Caco-2 (cell line): ENCODE measurements around the gene PPP4R3B. TPM values are rescaled to one million over a fixed set of nuclear protein-coding genes. Genes with fewer than 3 reads are reported as not detected.
"Not testable (repeated sequence)": the region's sequence is repeated elsewhere in the genome, so short reads cannot be mapped to it uniquely, and the experiment has no call there.

Experiments
- BruUV-seq: library from RNA; stranded (reverse); fragments of 400-500 nt; replicated peaks from 2 replicates; lab custom pipeline; 2021; lab: Mats Ljungman, UMichigan
- CTCF ChIA-PET: fragments of 300-600 bp; sonication (Branson Sonifier 250); formaldehyde crosslinking; loops from one replicate; lab custom pipeline; 2022; ENCODE audit warnings: antibody characterized with exemption; lab: Charles Lee
- POLR2A ChIA-PET: fragments of 300-600 bp; sonication (Branson Sonifier 250); formaldehyde crosslinking; loops from one replicate; lab custom pipeline; 2022; ENCODE audit warnings: antibody characterized with exemption; lab: Charles Lee
- DNase-seq, 2 experiments: peaks; one replicate each; pipeline versions ENCODE4 v3.0.0 to v3.0.0-alpha.2; 2020 to 2022
- H3K27me3 ChIP-seq: replicated peaks from 2 replicates; pipeline ENCODE4 v1.6.0; 2011; ENCODE audit warnings: low read length; ENCODE audit not compliant: control insufficient read depth, insufficient read depth
- H3K36me3 ChIP-seq: 2 replicates; pipeline ENCODE4 v1.5.1; 2011; ENCODE audit warnings: low read length; ENCODE audit not compliant: control insufficient read depth, insufficient read depth
- H3K4me1 ChIP-seq: fragments of 250-450 bp; sonication (Bioruptor Pico); 2 replicates; pipeline ENCODE4 v1.5.1; 2020; ENCODE audit warnings: mild to moderate bottlenecking
- H3K4me3 ChIP-seq: 2 replicates; pipeline ENCODE4 v1.5.1; 2011; ENCODE audit warnings: low read depth, mild to moderate bottlenecking, control low read depth, low read length
- H3K9me3 ChIP-seq: fragments of 250-450 bp; sonication (Bioruptor Pico); 2 replicates; pipeline ENCODE4 v1.5.1; 2020; ENCODE audit warnings: mild to moderate bottlenecking, moderate library complexity
- H3K27ac Mint-ChIP-seq: one replicate; pipeline ENCODE4 v1.8.0; 2022; ENCODE audit warnings: mixed read lengths; ENCODE audit not compliant: unreplicated experiment
- H3K27me3 Mint-ChIP-seq: one replicate; pipeline ENCODE4 v1.8.0; 2022; ENCODE audit warnings: mixed read lengths; ENCODE audit not compliant: insufficient read depth, unreplicated experiment
- H3K36me3 Mint-ChIP-seq: one replicate; pipeline ENCODE4 v1.8.0; 2022; ENCODE audit warnings: mild to moderate bottlenecking, mixed read lengths; ENCODE audit not compliant: insufficient read depth, unreplicated experiment
- H3K4me1 Mint-ChIP-seq: one replicate; pipeline ENCODE4 v1.8.0; 2022; ENCODE audit warnings: low read depth, mixed read lengths; ENCODE audit not compliant: unreplicated experiment
- H3K4me3 Mint-ChIP-seq: one replicate; pipeline ENCODE4 v1.8.0; 2022; ENCODE audit warnings: mild to moderate bottlenecking, moderate library complexity, mixed read lengths; ENCODE audit not compliant: unreplicated experiment
- H3K9me3 Mint-ChIP-seq: one replicate; pipeline ENCODE4 v1.8.0; 2022; ENCODE audit warnings: mixed read lengths; ENCODE audit not compliant: unreplicated experiment
- intact Hi-C: fragments of 100-400 bp; cut with micrococcal nuclease; formaldehyde crosslinking; loops from one replicate; pipeline ENCODE4 v1.10.0; 2022; ENCODE audit not compliant: unreplicated experiment
- total RNA-seq: library from RNA; stranded (reverse); gene quantifications from 2 replicates; pipeline ENCODE4 v1.2.3, GENCODE V29; 2022
- TF ChIP-seq, protein P1 (sequence below), 2 experiments: fragments of 200-600 bp in 1 of 2; IDR thresholded peaks; 1 replicate in 1 of 2; 2 replicates in 1 of 2; pipeline versions ENCODE4 v1.5.1 to v1.8.0; 2011 to 2022; ENCODE audit warnings: antibody characterized with exemption in 1 of 2, control low read depth in 1 of 2, inconsistent platforms in 1 of 2, low read depth in 1 of 2, low read length in 1 of 2, mild to moderate bottlenecking in 1 of 2, moderate library complexity in 1 of 2; ENCODE audit not compliant: insufficient read depth in 1 of 2, severe bottlenecking in 1 of 2, unreplicated experiment in 1 of 2

Gene PPP4R3B
- total RNA-seq, 1 experiment from 2014 or later = 54.7 TPM

DNA sequence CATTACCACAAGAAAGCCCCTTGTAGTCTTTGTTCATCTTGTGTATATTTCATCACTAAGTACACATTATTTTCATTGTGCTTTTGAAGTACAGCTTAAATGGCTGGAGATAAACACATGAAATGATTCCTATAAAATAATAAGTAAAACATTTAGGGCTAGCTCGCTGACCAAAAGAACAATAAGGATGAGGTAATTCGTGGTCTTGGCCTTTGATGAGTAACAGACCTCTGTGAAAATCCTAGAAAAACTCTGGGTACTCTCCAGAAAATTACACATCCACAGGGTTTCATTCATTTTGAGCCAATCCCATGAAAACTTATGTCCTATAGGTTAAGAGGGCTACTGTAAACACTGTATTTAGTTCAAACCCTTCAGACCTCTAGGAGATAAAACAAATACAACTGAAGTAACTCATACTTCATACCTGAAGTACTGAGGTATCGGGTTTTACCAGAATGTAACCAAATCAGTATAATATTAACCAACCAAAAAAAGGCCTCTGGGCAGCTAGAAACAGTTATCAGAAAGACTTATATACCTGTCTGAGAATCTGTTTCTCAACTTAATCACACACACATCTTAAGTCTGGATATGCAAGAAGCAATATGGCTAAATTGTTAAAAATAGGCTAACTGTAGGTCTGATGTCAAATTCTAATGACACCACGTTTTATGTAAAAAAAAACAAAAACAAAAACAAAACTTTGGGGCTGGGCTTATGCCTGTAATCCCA lies 66.9 kb downstream of the PPP4R3B start:
- H3K27me3 ChIP-seq = no peaks in the 10 kb centered on the region
- no peak overlapping the region for H3K4me3 Mint-ChIP-seq
- peaks cover 51% of the 10 kb centered on the region for H3K36me3 Mint-ChIP-seq
- BruUV-seq = no TSS peak
- no peaks in the 10 kb centered on the region for H3K9me3 ChIP-seq
- intact Hi-C loops = no loop called here
- no peaks in the 10 kb centered on the region for H3K27me3 Mint-ChIP-seq
- no peaks in the 10 kb centered on the region; the same call in 1 of the 2 replicates for H3K36me3 ChIP-seq
- no peak overlapping the region for H3K27ac Mint-ChIP-seq
- H3K9me3 Mint-ChIP-seq = no peaks in the 10 kb centered on the region
- peaks cover 4% of the 10 kb centered on the region for H3K4me1 Mint-ChIP-seq
- ChIA-PET POLR2A (no interaction called here), CTCF (no interaction called here)
- no peak overlapping the region for H3K4me3 ChIP-seq
- TF ChIP-seq, protein P1, sequence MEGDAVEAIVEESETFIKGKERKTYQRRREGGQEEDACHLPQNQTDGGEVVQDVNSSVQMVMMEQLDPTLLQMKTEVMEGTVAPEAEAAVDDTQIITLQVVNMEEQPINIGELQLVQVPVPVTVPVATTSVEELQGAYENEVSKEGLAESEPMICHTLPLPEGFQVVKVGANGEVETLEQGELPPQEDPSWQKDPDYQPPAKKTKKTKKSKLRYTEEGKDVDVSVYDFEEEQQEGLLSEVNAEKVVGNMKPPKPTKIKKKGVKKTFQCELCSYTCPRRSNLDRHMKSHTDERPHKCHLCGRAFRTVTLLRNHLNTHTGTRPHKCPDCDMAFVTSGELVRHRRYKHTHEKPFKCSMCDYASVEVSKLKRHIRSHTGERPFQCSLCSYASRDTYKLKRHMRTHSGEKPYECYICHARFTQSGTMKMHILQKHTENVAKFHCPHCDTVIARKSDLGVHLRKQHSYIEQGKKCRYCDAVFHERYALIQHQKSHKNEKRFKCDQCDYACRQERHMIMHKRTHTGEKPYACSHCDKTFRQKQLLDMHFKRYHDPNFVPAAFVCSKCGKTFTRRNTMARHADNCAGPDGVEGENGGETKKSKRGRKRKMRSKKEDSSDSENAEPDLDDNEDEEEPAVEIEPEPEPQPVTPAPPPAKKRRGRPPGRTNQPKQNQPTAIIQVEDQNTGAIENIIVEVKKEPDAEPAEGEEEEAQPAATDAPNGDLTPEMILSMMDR (IDR thresholded peaks at IDR 0.05; ENCODE audit: insufficient read depth in 1 of 2, low read depth in 1 of 2, low read length in 1 of 2, severe bottlenecking in 1 of 2, unreplicated experiment in 1 of 2) = no peak
- DNase-seq = no peak
- peaks cover 2% of the 10 kb centered on the region; the same call in 1 of the 2 replicates for H3K4me1 ChIP-seq

DNA sequence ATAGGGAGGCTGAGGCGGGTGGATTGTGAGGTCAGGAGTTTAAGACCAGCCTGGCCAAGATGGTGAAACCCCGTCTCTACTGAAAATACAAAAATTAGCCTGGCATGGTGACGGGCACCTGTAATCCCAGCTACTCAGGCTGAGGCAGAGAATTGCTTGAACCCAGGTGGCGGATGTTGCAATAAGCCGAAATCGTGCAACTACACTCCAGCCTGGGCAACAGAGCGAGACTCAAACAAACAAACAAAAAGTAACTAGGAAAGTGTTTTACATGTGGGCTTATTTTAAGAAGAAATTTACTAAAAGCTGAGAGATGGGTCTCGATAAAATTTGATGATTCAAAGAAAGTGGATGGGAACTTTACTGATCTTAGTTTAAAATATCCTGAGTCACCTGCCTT lies 69.7 kb downstream of the PPP4R3B start:
- CTCF ChIA-PET, POLR2A ChIA-PET, H3K9me3 Mint-ChIP-seq, H3K36me3 ChIP-seq, intact Hi-C loops, H3K27ac Mint-ChIP-seq, H3K9me3 ChIP-seq, H3K4me3 Mint-ChIP-seq, H3K27me3 Mint-ChIP-seq, H3K4me1 ChIP-seq, DNase-seq, H3K27me3 ChIP-seq, BruUV-seq, H3K4me3 ChIP-seq, H3K4me1 Mint-ChIP-seq: not testable (repeated sequence)
- H3K36me3 Mint-ChIP-seq = peaks cover 48% of the 10 kb centered on the region

DNA sequence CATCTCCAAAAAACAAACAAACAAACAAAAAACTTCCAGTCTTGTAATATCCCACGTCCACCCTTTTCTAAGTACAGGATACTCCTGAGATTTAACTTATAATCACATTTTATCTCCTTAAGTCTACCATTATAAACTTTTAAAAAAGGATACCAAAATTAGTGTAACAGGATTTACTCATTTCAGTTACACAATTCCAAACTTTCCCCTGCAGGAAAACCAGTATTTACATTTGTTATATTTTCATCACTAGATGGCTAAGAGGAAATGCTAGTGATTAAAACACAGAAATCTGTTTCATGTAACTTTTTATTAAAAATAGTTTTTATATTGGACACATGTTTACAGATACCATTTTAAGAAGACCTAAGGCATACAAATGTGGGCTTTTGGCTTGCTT lies 70.4 kb downstream of the PPP4R3B start:
- Histone ChIP-seq H3K36me3 (no peaks in the 10 kb centered on the region), H3K4me3 (no peak overlapping the region), H3K9me3 (no peaks in the 10 kb centered on the region), H3K4me1 (no peaks in the 10 kb centered on the region), H3K27me3 (no peaks in the 10 kb centered on the region)
- TF ChIP-seq, protein P1 (IDR thresholded peaks at IDR 0.05; ENCODE audit: insufficient read depth in 1 of 2, low read depth in 1 of 2, low read length in 1 of 2, severe bottlenecking in 1 of 2, unreplicated experiment in 1 of 2) = no peak
- no peaks in the 10 kb centered on the region for H3K27me3 Mint-ChIP-seq
- CTCF ChIA-PET = no interaction called here
- no TSS peak for BruUV-seq
- H3K4me1 Mint-ChIP-seq = peaks cover 4% of the 10 kb centered on the region
- H3K9me3 Mint-ChIP-seq = no peaks in the 10 kb centered on the region
- intact Hi-C loops = no loop called here
- POLR2A ChIA-PET = no interaction called here
- no peak for DNase-seq
- H3K4me3 Mint-ChIP-seq = no peak overlapping the region
- H3K27ac Mint-ChIP-seq = no peak overlapping the region
- H3K36me3 Mint-ChIP-seq = peaks cover 48% of the 10 kb centered on the region
